Keratinocyte (primary cell): Measurements from ENCODE around the gene MACF1.

ENCODE experiments used
- CTCF ChIP-seq, 3 experiments: IDR thresholded peaks in 1 of 3; conservative IDR thresholded peaks in 1 of 3; optimal IDR thresholded peaks in 1 of 3; 2 replicates in 2 of 3; 3 replicates in 1 of 3; pipeline versions ENCODE3 to v1.5.1; 2011; ENCODE audit warnings: low read length in 3 of 3, mild to moderate bottlenecking in 3 of 3, moderate library complexity in 2 of 3, control low read depth in 1 of 3, inconsistent platforms in 1 of 3; ENCODE audit not compliant: insufficient read depth in 2 of 3; ENCODE audit errors: extremely low read depth in 1 of 3
- EZH2 ChIP-seq: IDR thresholded peaks from one replicate; pipeline ENCODE4 v1.6.1; 2012; ENCODE audit warnings: inconsistent platforms, mild to moderate bottlenecking, low read length, moderate library complexity

- TF ChIP-seq CTCF (optimal IDR thresholded peaks at IDR 0.05 in 1 of 3, IDR thresholded peaks at IDR 0.05 in 1 of 3, conservative IDR thresholded peaks at IDR 0.05 in 1 of 3; ENCODE audit: extremely low read depth in 1 of 3, insufficient read depth in 2 of 3, low read length in 3 of 3) = no peak
- no peak for TF ChIP-seq EZH2
Measured at GRCh38 chr1:39160703-39161102, 43.8 kb upstream of the MACF1 start.
